Mammary epithelial cell (primary cell): ENCODE data around the gene SLC35F1.

ENCODE experiments used
- EZH2 ChIP-seq: IDR thresholded peaks from 2 replicates; pipeline ENCODE4 v1.6.1; 2012; ENCODE audit warnings: low read length, inconsistent platforms, borderline replicate concordance
- TF ChIP-seq, protein P1 (sequence below), 2 donors: IDR thresholded peaks in 1 of 2; conservative IDR thresholded peaks in 1 of 2; 2 replicates each; pipeline ENCODE4 v1.5.1; 2011 to 2012; ENCODE audit warnings: inconsistent platforms in 2 of 2, low read length in 2 of 2, mild to moderate bottlenecking in 2 of 2, control low read depth in 1 of 2, low read depth in 1 of 2; ENCODE audit not compliant: insufficient read depth in 1 of 2; ENCODE audit errors: extremely low read depth in 1 of 2

DNA sequence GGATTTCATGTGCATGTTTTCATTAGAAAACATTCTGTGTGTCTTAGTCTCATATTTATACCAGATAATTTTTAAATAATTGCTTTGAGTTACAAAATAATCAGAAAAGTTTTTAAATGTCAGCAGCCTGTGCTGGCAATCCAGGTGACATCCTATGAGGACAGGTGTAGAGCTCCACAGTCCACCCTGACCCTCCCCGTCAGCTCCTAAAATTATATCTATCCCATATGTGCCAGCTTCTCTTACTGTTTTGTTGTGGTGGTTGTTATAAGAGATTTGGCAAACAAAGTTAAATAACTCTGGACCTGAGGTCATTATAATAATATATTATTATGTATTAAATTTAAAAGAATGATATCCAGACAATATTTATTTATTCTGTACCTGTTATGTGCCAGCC, 387.8 kb downstream of the SLC35F1 start:
- TF ChIP-seq, protein P1, sequence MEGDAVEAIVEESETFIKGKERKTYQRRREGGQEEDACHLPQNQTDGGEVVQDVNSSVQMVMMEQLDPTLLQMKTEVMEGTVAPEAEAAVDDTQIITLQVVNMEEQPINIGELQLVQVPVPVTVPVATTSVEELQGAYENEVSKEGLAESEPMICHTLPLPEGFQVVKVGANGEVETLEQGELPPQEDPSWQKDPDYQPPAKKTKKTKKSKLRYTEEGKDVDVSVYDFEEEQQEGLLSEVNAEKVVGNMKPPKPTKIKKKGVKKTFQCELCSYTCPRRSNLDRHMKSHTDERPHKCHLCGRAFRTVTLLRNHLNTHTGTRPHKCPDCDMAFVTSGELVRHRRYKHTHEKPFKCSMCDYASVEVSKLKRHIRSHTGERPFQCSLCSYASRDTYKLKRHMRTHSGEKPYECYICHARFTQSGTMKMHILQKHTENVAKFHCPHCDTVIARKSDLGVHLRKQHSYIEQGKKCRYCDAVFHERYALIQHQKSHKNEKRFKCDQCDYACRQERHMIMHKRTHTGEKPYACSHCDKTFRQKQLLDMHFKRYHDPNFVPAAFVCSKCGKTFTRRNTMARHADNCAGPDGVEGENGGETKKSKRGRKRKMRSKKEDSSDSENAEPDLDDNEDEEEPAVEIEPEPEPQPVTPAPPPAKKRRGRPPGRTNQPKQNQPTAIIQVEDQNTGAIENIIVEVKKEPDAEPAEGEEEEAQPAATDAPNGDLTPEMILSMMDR (conservative IDR thresholded peaks at IDR 0.05 in 1 of 2, IDR thresholded peaks at IDR 0.05 in 1 of 2; ENCODE audit: extremely low read depth in 1 of 2, insufficient read depth in 1 of 2, low read depth in 1 of 2, low read length in 2 of 2): no peak
- no peak for TF ChIP-seq EZH2
